GM12891 (cell line): ENCODE data around the gene EMC8.

ENCODE experiments used
- POLR2A ChIP-seq: IDR thresholded peaks from 2 replicates; pipeline ENCODE4 v1.6.1; 2011; ENCODE audit warnings: low read depth, low read length, control low read depth
- POLR2AphosphoS5 ChIP-seq: IDR thresholded peaks from 2 replicates; pipeline ENCODE4 v1.6.1; 2011; ENCODE audit warnings: low read depth, low read length, control low read depth
- POU2F2 ChIP-seq: IDR thresholded peaks from 2 replicates; pipeline ENCODE4 v1.6.1; 2011; ENCODE audit warnings: low read depth, mild to moderate bottlenecking, control low read depth, low read length, moderate library complexity
- SPI1 ChIP-seq: IDR thresholded peaks from 2 replicates; pipeline ENCODE4 v1.6.1; 2011; ENCODE audit warnings: low read depth, low read length, control low read depth
- TAF1 ChIP-seq: IDR thresholded peaks from 2 replicates; pipeline ENCODE4 v1.6.1; 2011; ENCODE audit warnings: low read depth, low read length, control low read depth

GRCh38 chr16:85757341-85757822 is 42.0 kb downstream of the EMC8 start:
- TF ChIP-seq SPI1 (no peak), TAF1 (no peak), POLR2A (no peak), POLR2AphosphoS5 (no peak), POU2F2 (no peak)
